NCI-H1105 (cell line): ENCODE data around the gene KLF15.
"Not testable (repeated sequence)": the region's sequence is repeated elsewhere in the genome, so short reads cannot be mapped to it uniquely, and the experiment has no call there.

Source experiments
- DNase-seq: peaks from one replicate; lab custom pipeline; 2025; lab: John Stamatoyannopoulos, UW

The KLF15 gene

GRCh38 chr3:126345641-126346460 lies 11.4 kb downstream of the KLF15 start:
- no peak for DNase-seq

- no peak for DNase-seq
These were observed 12.0 kb downstream of the KLF15 start for GRCh38 chr3:126345231-126345630.

- no peak for DNase-seq
These were observed 12.7 kb downstream of the KLF15 start for GRCh38 chr3:126344380-126345041.

GRCh38 chr3:126343649-126344035 lies 13.6 kb downstream of the KLF15 start:
- no peak for DNase-seq

DNA sequence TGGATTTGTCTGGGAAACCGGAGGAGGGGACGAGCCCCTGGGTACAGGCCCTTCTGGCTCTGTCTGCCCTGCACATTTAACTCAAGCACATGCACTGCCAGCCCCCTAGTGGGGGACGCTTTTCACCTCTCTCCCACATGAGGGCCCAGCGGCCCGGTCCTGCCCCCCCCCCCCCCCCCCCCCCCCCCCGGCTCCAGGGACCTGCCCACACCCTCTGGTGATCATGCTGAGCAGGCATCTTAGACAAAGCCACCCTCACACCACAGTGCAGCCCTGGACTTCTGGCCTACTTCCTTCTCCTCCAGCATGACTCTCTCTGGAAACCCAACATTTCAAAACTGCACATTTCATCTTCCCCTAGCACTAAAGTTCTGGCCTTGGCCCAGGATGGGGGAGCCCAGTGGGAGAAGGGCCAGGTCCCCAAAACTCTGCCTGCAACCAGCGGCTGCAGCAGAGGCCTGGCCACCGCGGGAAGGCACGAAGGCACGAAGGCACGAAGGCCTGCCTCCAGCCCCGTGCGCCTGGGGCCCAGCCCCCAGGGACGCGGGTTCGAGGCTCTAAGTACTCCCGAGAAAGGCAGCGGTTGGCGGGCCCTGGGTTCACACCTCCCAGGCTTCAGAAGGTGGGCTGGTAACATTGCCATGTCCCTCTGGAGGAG lies 14.1 kb downstream of the KLF15 start:
- DNase-seq = no peak

DNA sequence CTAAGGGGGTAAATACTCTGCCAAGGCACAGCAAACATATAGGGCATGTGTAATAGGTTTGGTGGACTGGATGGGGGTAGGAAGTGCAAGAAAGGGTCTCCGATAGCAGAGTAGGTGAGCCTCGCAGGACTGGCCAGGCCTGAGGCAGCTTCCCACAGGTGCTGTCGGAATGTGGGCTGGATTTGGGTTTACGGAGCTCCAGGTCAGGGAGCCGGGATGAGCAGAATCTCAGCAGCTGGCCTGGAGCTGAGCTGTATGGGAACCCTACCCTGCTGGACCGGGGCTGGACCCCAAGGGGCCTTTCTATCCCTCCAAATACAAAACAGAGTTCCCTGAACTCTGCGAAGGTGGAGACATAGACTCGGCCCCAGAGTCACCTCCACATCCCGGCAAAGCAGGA lies 15.0 kb downstream of the KLF15 start:
- no peak for DNase-seq

DNA sequence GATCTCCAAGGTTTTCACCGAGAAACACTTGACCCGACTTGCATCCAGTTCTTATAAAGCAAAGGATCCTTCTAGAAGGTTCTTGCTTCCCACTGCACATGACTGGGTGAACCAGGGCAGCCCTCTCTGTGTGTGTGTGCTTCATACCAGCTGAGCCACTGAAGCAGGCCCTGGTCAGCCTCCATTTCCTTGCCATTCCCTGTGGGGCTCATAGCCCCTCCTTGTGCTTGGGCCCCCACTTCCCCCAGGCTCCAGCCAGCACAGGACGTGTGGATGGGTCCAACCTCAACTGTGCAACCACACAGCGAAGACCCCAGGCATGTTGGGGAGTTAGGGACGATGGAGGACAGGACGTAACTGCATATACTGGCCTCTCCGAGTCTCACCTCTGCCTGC lies 15.5 kb downstream of the KLF15 start:
- no peak for DNase-seq

DNA sequence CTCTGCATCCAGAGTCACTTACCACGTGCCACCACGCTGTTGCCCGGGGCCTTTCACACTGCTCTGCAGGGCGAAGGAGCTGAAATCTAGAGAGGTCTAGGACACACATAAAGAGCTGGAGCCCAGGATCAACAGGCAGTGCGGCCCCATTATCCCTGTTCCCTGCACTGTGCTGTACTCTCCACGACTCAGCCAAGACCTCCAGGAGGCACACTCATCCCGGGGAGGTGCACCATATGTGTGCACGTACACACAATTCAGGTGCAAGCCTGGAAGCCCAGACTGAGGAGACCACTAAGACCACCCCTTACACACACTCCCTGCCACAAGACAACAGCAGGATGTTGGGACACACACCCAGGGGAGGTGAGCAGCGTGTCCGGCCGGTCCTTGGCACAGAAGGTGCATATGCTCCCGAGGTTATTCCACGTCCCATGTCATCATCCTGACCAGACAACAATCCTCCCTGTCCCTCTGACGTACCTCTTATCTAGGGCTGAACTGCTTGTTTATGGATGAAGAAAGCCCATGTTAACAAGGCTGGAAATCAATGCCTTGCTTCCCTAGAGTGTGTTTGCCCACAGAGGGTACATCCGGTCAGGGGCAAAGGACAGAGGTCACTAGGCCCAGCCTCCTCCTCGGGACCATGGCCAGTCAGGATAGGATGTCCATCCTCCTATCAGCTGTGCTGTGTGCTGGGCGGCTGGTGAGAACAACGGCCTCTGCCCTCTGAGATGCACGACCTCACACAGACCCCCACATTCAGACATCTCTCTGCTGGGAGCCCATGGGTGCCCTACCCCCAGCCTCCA lies 16.1 kb downstream of the KLF15 start:
- no peak for DNase-seq

DNA sequence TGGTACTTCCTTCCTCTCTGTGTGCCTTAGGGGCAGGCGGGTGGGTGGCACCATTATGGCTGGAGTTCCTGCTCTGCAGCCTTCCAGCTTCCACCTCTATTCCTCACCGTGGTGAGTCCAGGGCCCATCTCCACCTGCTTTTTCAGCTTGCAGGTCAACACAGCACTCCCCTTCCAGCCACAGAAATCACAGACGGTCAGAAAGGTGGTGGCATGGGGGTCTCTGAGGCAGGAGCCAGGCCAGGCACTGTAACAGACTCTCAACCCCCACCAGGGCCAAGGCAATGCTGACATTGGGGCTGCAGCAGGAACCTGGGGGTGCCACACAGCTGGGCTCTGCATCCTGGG lies 16.6 kb downstream of the KLF15 start:
- no peak for DNase-seq

DNA sequence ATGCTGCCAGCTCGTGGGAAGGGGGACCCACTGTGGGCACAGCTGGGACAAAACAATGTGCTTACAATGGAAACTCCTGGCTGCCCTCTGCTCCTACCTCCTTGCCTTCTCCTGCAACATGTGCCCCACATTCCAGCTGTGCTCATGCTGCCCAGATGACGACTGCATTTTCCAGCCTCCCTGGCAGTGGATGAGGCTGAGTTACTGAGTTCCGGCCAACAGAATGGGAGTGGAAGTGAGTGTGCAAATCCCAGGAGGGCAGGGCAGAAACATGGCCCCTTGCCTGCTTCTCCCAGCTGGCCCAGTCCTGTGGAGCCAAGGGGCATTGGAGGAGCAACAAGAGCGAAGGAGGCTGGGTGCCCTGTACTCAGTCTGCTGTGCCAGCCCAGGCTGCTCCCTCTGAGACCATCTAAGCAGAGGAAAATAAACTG lies 17.1 kb downstream of the KLF15 start:
- no peak for DNase-seq

DNA sequence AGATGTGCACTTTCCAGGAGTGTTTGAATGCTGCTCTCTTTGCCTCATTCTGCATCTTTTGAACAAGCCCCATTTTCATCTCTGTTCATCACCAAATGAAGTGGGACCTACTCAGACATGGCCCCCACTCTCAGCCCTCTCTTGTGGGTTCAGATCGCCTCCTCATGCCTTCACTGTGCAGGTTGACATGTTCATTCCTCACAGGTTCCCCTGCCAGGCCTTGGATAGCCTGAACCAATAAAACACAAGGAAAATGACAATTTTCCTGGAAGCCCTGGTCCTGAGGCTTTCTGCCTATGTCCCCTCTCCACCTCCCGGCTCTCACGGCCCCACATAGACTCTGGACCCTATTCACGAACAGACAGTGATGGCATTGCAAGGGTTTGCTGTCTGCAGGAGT lies 17.7 kb downstream of the KLF15 start:
- DNase-seq = no peak

GRCh38 chr3:126338790-126339288 lies 18.4 kb downstream of the KLF15 start:
- DNase-seq = no peak

DNA sequence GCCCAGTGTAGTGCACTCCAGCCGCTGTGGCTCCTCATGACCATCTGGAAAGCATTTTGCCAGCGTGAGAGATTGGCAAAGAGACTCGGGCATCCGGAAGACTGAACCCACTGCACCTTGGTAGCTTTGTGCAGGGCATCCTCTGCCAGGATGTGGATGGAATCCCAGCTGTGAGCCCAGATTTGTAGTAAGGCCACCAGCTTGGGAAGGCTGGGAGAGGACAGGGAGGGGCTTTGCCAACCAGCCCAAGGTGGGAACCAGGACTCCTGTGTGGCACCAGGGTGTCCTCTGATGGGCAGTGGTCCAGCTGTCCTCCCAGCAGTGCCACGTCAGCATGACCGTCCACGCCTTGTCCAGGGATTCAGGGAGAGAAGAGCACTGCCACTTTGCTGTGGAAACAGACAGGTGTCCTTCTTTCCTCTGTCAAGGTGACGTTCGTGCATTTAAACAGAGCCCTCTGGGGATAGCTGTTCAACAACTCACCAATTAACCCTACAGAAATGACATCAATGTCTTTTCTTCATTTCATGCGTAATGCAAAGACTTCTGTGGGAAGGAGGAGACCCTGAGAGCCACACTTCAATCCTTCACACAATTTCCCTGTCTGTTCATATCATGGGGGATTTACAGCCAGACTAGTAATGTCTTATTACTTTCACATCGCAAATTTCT lies 19.1 kb downstream of the KLF15 start:
- DNase-seq = no peak

GRCh38 chr3:126331812-126332336 lies 25.3 kb downstream of the KLF15 start:
- not testable (repeated sequence) for DNase-seq

DNA sequence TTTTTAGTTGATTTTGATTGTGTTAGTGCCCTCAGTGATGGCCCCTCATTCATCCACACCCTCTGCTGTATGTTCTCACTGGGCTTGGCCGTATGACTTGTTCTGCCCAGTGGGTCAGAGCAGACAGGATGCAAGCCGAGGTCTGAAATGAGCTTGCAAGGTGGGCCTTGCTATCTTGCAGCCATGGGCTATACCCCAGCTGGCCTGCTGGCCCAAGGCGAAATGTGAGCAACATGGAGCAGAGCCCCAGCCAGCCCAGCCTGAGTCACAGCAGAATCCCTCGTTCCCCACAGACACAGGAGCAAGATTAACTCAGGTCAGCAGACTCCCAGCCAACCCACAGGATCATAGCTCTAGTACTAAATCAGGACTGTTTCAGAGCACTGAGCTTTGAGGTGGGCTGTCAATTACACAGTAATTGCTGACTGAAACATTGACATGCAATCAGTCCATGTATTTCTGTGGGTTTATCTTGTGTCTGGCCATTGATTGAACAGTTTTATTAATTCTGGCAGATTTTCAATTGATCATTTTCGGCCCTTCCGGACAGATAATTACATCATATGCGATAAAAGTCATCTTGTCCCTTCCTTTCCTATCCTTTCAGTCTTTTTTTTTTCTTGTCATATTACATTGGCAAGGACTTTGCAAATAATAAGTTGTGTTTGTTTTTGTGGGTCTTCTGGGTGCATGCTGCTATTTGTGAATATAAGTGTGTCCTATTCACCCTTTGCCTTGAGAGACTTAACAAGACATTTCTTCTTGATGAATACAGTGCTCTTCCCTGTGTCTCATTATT lies 27.1 kb downstream of the KLF15 start:
- DNase-seq = no peak

- no peak for DNase-seq
These were observed 30.6 kb downstream of the KLF15 start for GRCh38 chr3:126326629-126327028.

- no peak for DNase-seq
These were observed 34.8 kb downstream of the KLF15 start for GRCh38 chr3:126322181-126322967.

DNA sequence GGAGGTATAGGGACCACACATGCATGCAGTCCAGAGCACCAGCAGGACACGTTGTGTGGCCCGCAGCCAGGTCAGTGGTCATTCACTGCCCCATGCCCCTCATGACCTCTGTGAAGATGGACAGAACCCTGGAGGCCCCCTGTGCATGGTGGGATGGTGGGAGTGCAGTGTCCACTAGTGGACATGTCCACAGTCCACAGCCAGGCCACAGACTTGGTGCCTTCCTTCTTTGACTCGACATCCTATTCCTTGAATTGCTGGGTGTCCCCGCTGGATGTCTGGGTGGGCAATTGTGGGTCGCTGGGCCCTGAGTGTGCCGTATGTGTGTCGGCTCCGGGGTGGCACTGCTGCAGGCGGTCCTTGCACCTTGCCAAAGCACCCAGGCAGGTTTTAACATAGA lies 35.7 kb downstream of the KLF15 start:
- no peak for DNase-seq

GRCh38 chr3:126320517-126321293 lies 36.5 kb downstream of the KLF15 start:
- no peak for DNase-seq
